Breast epithelium (tissue), 4 donors: ENCODE measurements around the gene ASXL1. TPM values are rescaled to one million over a fixed set of nuclear protein-coding genes. Genes with fewer than 3 reads are reported as not detected.
A peak's percentile ranks its signal among the peaks of the same experiment; 100 is the strongest.

Experiments used
- DNase-seq, 2 donors: peaks; one replicate each; pipeline ENCODE4 v3.0.0-alpha.2; 2019; ENCODE audit warnings: low spot score in 2 of 2
- H3K27ac ChIP-seq, 2 donors: fragments of 200-600 bp; sonication (generic) in 1 of 2; one replicate each; pipeline ENCODE4 v1.5.1; 2016 to 2019; ENCODE audit warnings: mild to moderate bottlenecking in 1 of 2
- H3K27me3 ChIP-seq, 2 donors: fragments of 200-600 bp; sonication (generic) in 1 of 2; one replicate each; pipeline versions ENCODE4 v1.5.1 to v1.6.0; 2017 to 2019; ENCODE audit warnings: control low read depth in 1 of 2, mild to moderate bottlenecking in 1 of 2
- H3K36me3 ChIP-seq: fragments of 200-600 bp; one replicate; pipeline ENCODE4 v1.5.1; 2019
- H3K4me1 ChIP-seq, 2 donors: fragments of 200-600 bp; sonication (generic); one replicate each; pipeline ENCODE4 v1.5.1; 2016 to 2019; ENCODE audit warnings: control low read depth in 1 of 2
- H3K4me3 ChIP-seq, 3 donors: fragments of 200-600 bp; sonication (generic); 1 replicate in 2 of 3; 2 replicates in 1 of 3; pipeline ENCODE4 v1.5.1; 2016 to 2019; ENCODE audit warnings: mild to moderate bottlenecking in 3 of 3, moderate library complexity in 2 of 3
- H3K9me3 ChIP-seq, 2 donors: fragments of 200-600 bp; sonication (generic) in 1 of 2; one replicate each; pipeline ENCODE4 v1.5.1; 2016 to 2019; ENCODE audit warnings: control low read depth in 1 of 2
- POLR2A ChIP-seq: fragments of 450-650 bp; IDR thresholded peaks from one replicate; pipeline ENCODE4 v1.6.1; 2016; ENCODE audit warnings: antibody characterized with exemption, mild to moderate bottlenecking, moderate library complexity
- POLR2AphosphoS5 ChIP-seq, 3 donors: sonication (generic); formaldehyde crosslinking; IDR thresholded peaks; one replicate each; pipeline ENCODE4 v1.6.1; 2017; ENCODE audit warnings: antibody characterized with exemption in 3 of 3
- intact Hi-C: fragments of 100-400 bp; cut with DNase I; formaldehyde crosslinking; loops from one replicate; pipeline ENCODE4 v1.15.1; 2023; ENCODE audit warnings: low total_unique reads
- total RNA-seq, 3 donors: library from RNA; depleted of rRNA; stranded (reverse); fragments of >200 nt; gene quantifications; one replicate each; pipeline ENCODE4 v1.1.0, GENCODE V29; 2016
- TF ChIP-seq, protein P1 (sequence below), 3 donors: fragments of 450-650 bp; IDR thresholded peaks; one replicate each; pipeline ENCODE4 v1.5.1; 2016 to 2017; ENCODE audit warnings: antibody characterized with exemption in 3 of 3, mild to moderate bottlenecking in 3 of 3, moderate library complexity in 3 of 3

Gene ASXL1
- total RNA-seq, 3 donors from 2014 or later = 73.3 to 102 (median 97.3) TPM

DNA sequence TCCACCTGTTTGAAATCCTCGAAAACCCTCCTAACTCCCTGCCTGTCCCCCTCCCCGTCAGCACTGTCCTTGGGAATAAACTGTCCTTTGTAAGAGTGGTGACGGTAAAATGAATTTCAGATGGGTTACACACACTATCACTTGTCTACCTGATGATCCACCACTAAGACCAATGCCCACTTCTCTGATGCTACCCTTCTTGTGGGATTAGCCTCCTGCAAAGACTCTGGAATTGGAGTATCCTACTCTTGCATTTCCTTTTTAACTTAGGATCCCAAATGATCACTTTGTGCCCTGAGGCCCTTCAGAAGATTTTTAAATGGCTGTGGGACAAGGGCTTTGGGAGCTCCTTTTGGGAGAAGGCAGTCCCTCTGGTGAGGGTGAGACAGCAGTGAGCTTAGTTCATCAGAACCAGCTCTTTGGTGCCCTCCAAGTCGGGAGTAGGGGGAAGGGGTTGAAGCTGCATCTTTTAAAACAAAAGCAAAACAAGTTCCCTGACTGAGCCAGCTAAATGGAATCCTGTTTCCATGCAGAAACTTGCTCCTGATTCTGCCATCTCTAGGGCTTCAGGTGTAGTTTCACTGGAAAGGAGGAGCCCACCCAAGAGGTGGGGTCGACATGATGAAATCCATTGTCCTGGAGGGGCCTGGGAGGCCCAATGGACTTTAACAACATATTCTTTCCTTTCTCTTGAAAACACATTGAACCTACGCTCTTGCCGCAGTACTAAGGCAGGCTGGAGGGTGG, 86.5 kb downstream of the ASXL1 start:
- intact Hi-C loops = no loop called here
- Histone ChIP-seq H3K27me3 (no peaks in the 10 kb centered on the region), H3K4me1 (peaks cover 0 to 20% of the 10 kb centered on the region in 2 donors), H3K4me3 (no peak overlapping the region), H3K36me3 (no peaks in the 10 kb centered on the region), H3K27ac (peak overlapping the region in 1 of 2 donors; percentile 58), H3K9me3 (no peaks in the 10 kb centered on the region)
- no peak for TF ChIP-seq POLR2AphosphoS5 (IDR thresholded peaks at IDR 0.05)
- TF ChIP-seq, protein P1, sequence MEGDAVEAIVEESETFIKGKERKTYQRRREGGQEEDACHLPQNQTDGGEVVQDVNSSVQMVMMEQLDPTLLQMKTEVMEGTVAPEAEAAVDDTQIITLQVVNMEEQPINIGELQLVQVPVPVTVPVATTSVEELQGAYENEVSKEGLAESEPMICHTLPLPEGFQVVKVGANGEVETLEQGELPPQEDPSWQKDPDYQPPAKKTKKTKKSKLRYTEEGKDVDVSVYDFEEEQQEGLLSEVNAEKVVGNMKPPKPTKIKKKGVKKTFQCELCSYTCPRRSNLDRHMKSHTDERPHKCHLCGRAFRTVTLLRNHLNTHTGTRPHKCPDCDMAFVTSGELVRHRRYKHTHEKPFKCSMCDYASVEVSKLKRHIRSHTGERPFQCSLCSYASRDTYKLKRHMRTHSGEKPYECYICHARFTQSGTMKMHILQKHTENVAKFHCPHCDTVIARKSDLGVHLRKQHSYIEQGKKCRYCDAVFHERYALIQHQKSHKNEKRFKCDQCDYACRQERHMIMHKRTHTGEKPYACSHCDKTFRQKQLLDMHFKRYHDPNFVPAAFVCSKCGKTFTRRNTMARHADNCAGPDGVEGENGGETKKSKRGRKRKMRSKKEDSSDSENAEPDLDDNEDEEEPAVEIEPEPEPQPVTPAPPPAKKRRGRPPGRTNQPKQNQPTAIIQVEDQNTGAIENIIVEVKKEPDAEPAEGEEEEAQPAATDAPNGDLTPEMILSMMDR (IDR thresholded peaks at IDR 0.05) = no peak
- TF ChIP-seq POLR2A = no peak
- no peak for DNase-seq

DNA sequence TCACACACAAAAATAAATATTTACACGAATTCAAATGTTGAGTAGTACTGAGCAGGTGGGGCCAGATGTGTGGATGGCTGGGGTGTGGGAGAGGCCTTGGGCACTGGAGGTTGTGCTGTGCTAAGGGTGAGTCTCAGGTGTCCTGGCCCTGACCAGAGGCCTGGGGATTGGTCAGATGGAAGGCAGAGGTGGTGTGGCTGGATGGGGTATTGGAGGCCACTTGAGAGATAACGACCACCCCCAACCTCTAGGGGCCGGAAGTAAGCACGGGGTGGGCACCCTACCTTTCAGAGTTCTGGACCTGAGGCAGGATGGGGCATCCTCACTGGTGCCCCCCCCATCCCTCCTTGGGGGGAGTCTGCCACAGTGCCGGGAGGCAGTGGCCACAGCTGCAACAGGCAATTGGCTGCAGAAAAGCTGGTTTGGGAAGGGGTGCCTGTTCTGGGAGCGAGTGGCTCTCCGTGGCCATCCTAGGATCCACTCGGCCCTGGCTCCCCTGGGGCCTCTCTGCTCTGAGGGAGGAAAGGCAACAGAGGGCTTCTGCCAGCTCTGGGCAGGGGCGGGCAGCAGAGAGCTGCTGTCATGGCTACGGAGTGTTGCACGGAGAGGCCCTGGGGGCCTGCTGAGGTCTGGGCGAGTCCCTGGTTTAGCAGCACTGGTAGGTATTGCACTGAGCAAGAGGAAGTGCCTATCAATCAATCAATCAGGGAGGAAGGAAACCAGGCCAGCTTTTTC, 87.6 kb downstream of the ASXL1 start:
- Histone ChIP-seq H3K9me3 (no peaks in the 10 kb centered on the region), H3K4me1 (peaks cover 0 to 20% of the 10 kb centered on the region in 2 donors), H3K36me3 (no peaks in the 10 kb centered on the region), H3K27ac (peak overlapping the region; percentile 41 to 58), H3K27me3 (no peaks in the 10 kb centered on the region), H3K4me3 (no peak overlapping the region)
- intact Hi-C loops = no loop called here
- DNase-seq = no peak
- TF ChIP-seq POLR2AphosphoS5 (IDR thresholded peaks at IDR 0.05) (no peak), POLR2A (no peak)
- TF ChIP-seq, protein P1 (IDR thresholded peaks at IDR 0.05) = no peak

DNA sequence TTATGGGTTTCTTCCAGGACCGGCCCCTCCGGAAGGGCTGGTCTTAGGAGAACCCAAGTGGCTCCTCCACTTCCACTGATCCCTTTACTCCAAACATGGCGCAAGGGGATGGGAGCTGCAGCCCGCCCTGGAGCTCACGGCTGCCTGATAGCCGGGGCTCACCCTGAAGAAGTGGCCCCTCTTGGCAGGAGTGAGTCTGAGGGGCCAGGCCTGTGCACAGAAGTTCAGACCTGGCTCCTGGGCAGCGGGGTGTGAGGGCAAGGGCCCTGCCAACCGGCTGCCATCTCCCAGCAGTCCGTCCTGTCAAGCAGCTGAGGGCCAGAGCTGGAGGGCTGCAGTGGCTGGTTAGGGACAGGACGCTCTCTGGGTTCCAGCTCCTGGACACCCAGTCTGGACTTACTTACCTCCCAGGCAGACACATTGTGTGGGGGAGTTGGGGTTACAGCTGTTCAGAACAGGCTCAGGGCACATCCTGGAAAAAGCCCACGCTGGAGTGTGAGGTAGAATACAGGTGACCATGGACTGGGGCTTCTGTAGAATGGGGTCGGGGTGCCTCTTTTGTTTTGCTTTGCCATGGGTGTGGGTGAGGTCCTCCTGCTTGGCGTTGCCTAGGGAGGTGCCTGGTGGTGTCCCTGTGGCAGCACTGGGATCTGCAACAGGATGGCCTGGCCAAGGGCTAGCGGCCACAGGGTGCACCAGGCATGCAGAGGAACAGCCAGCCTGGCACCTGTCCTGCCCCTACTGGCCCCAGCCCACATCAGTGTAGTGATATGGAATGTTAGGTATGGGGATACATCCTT, 88.4 kb downstream of the ASXL1 start:
- Histone ChIP-seq H3K27me3 (no peaks in the 10 kb centered on the region), H3K36me3 (no peaks in the 10 kb centered on the region), H3K27ac (peak overlapping the region; percentile 58), H3K4me1 (peaks cover 0 to 20% of the 10 kb centered on the region in 2 donors), H3K9me3 (no peaks in the 10 kb centered on the region), H3K4me3 (no peak overlapping the region)
- no peak for DNase-seq
- TF ChIP-seq POLR2AphosphoS5 (IDR thresholded peaks at IDR 0.05) (no peak), POLR2A (no peak)
- TF ChIP-seq, protein P1 (IDR thresholded peaks at IDR 0.05) = no peak
- intact Hi-C loops = no loop called here

DNA sequence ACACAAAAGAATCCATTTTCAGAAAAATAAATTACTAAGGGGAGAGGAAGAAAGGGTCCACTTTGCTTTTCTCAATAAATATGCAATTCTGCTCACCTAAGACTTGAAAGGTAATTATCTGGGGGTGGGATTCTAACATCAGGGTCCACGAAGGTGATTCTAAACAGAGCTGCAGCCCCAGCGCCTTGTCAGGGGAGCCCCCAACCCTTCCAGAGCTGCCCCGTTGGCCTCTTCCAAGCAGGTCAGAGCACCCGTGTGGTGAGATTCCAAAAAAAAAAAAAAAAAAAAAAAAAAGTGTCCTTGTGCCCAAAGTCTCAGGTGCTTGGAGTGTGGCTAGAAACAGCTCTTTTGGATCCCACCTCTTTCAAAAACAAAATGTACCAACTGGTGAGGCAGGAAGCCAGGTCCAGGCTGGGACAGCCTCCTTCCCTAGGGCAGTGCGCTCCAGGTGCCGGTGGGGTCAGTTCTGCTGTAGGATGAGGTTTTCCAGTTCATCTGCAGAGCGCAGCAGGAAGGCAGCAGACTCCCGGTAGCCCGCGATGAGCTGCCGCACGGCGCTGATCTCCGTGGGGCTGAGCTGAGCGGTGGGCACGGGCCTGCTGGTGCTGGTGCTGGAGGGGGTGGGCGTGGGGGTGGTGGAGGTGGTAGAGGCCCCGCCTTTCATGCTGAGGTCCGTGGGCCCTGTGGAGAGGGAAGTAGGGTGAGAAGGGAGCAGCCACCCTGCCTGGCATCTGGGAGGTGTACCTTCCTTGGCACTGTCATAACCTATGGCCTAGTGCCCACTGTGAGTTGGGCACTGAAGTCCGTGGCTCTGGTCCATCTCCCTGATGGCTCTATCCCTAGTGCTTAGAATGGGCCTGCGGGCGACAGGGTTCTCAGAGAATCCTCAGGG, 89.3 kb downstream of the ASXL1 start:
- intact Hi-C loops = no loop called here
- Histone ChIP-seq H3K36me3 (no peaks in the 10 kb centered on the region), H3K9me3 (no peaks in the 10 kb centered on the region), H3K4me1 (peaks cover 0 to 20% of the 10 kb centered on the region in 2 donors), H3K27me3 (no peaks in the 10 kb centered on the region), H3K4me3 (no peak overlapping the region), H3K27ac (peak overlapping the region; percentile 58 to 60)
- DNase-seq = no peak
- TF ChIP-seq, protein P1 (IDR thresholded peaks at IDR 0.05) = no peak
- TF ChIP-seq POLR2AphosphoS5 (IDR thresholded peaks at IDR 0.05) (no peak), POLR2A (no peak)
